Endothelial cell of umbilical vein (primary cell): Measurements from ENCODE around the gene MYLIP. TPM values are rescaled to one million over a fixed set of nuclear protein-coding genes. Genes with fewer than 3 reads are reported as not detected.

Experiments
- BruUV-seq: library from RNA; stranded (reverse); fragments of 400-500 nt; replicated peaks from 2 replicates; lab custom pipeline; 2021; lab: Mats Ljungman, UMichigan
- CTCF ChIA-PET: fragments of 300-600, 350-600 bp; sonication (Branson Sonifier 250); formaldehyde crosslinking; loops from one replicate; lab custom pipeline; 2021; ENCODE audit warnings: antibody characterized with exemption, inconsistent platforms; lab: Charles Lee
- POLR2A ChIA-PET: fragments of 300-600, 350-600 bp; sonication (Branson Sonifier 250); formaldehyde crosslinking; loops from one replicate; lab custom pipeline; 2021; ENCODE audit warnings: antibody characterized with exemption, inconsistent platforms; lab: Charles Lee
- DNase-seq: peaks from one replicate; pipeline ENCODE4 v3.0.0-alpha.2; 2011; ENCODE audit warnings: low read depth, low spot score
- FAIRE-seq: peaks from 2 replicates; lab custom pipeline; 2011; peaks lifted over from hg19 to GRCh38; lab: Jason Lieb, UNC
- H2AFZ ChIP-seq: 2 replicates; pipeline ENCODE4 v1.6.0; 2012; ENCODE audit warnings: low read depth, low read length, control low read depth, inconsistent platforms
- H3K27ac ChIP-seq: 2 replicates; pipeline ENCODE4 v1.5.1; 2011; ENCODE audit warnings: low read depth, mild to moderate bottlenecking, control low read depth, low read length, moderate library complexity; ENCODE audit not compliant: insufficient read depth
- H3K27me3 ChIP-seq, 2 experiments: 2 replicates each; pipeline versions ENCODE4 v1.6.0 to v1.6.1; 2011; ENCODE audit warnings: low read length in 2 of 2, mixed read lengths in 1 of 2; ENCODE audit not compliant: control insufficient read depth in 2 of 2, insufficient read depth in 2 of 2
- H3K36me3 ChIP-seq, 2 experiments: 2 replicates in 1 of 2; 3 replicates in 1 of 2; pipeline ENCODE4 v1.5.1; 2011; ENCODE audit warnings: low read length in 2 of 2, mild to moderate bottlenecking in 1 of 2, moderate library complexity in 1 of 2; ENCODE audit not compliant: control insufficient read depth in 2 of 2, insufficient read depth in 2 of 2; ENCODE audit errors: extremely low read depth in 1 of 2
- H3K4me1 ChIP-seq: 3 replicates; pipeline ENCODE4 v1.5.1; 2011; ENCODE audit warnings: mild to moderate bottlenecking, low read length; ENCODE audit not compliant: control insufficient read depth, insufficient read depth; ENCODE audit errors: extremely low read depth
- H3K4me2 ChIP-seq: 2 replicates; pipeline ENCODE4 v1.6.1; 2011; ENCODE audit warnings: low read length, control low read depth, mixed read lengths; ENCODE audit not compliant: insufficient read depth
- H3K4me3 ChIP-seq, 3 experiments: fragments of 200-600 bp in 1 of 3; sonication (generic), shearing (Covaris generic) in 1 of 3; replicated peaks in 1 of 3; 2 replicates each; pipeline ENCODE4 v1.5.1; 2011 to 2016; ENCODE audit warnings: control low read depth in 3 of 3, low read length in 3 of 3, mild to moderate bottlenecking in 2 of 3, inconsistent platforms in 1 of 3, low read depth in 1 of 3, moderate library complexity in 1 of 3; ENCODE audit not compliant: insufficient read depth in 1 of 3
- H3K79me2 ChIP-seq: 2 replicates; pipeline ENCODE4 v1.6.0; 2012; ENCODE audit warnings: low read length, inconsistent platforms; ENCODE audit not compliant: control insufficient read depth, insufficient read depth
- H3K9ac ChIP-seq: replicated peaks from 2 replicates; pipeline ENCODE3; 2011; ENCODE audit warnings: low read length, control low read depth; ENCODE audit not compliant: insufficient read depth; ENCODE audit errors: extremely low read depth
- H3K9me1 ChIP-seq: replicated peaks from 3 replicates; pipeline ENCODE4 v1.6.0; 2011; ENCODE audit warnings: mild to moderate bottlenecking, low read length; ENCODE audit not compliant: control insufficient read depth, insufficient read depth; ENCODE audit errors: extremely low read depth
- H3K9me3 ChIP-seq: replicated peaks from 2 replicates; pipeline ENCODE4 v1.5.1; 2012; ENCODE audit warnings: low read length, inconsistent platforms; ENCODE audit not compliant: control insufficient read depth, insufficient read depth
- H4K20me1 ChIP-seq: replicated peaks from 2 replicates; pipeline ENCODE3; 2011; ENCODE audit warnings: mild to moderate bottlenecking, low read length; ENCODE audit not compliant: control insufficient read depth, insufficient read depth; ENCODE audit errors: extremely low read depth
- EZH2 ChIP-seq: IDR thresholded peaks from 2 replicates; pipeline ENCODE4 v1.6.1; 2012; ENCODE audit warnings: borderline replicate concordance, low read depth, mild to moderate bottlenecking, moderate library complexity, low read length, inconsistent platforms; ENCODE audit not compliant: severe bottlenecking
- FOS ChIP-seq: IDR thresholded peaks from 2 replicates; pipeline ENCODE4 v1.6.1; 2011; ENCODE audit warnings: mild to moderate bottlenecking, low read length, moderate library complexity, borderline replicate concordance; ENCODE audit not compliant: insufficient read depth
- GATA2 ChIP-seq: IDR thresholded peaks from 2 replicates; pipeline ENCODE4 v1.7.0; 2011; ENCODE audit warnings: low read depth, mild to moderate bottlenecking, moderate library complexity, mixed read lengths, low read length; ENCODE audit not compliant: insufficient read length, insufficient read depth
- JUN ChIP-seq: IDR thresholded peaks from 2 replicates; pipeline ENCODE4 v1.6.1; 2011; ENCODE audit warnings: borderline replicate concordance, low read depth; ENCODE audit not compliant: insufficient read length, insufficient read depth
- MYC ChIP-seq: IDR thresholded peaks from one replicate; pipeline ENCODE4 v1.6.1; 2011; ENCODE audit warnings: mild to moderate bottlenecking, low read depth, low read length
- POLR2A ChIP-seq: IDR thresholded peaks from 2 replicates; pipeline ENCODE4 v1.6.1; 2012; ENCODE audit warnings: low read depth, mild to moderate bottlenecking, control low read depth, low read length
- POLR2AphosphoS5 ChIP-seq: IDR thresholded peaks from 2 replicates; pipeline ENCODE4 v1.6.1; 2012; ENCODE audit warnings: low read depth, mild to moderate bottlenecking, control low read depth, low read length, moderate library complexity; ENCODE audit not compliant: insufficient read depth
- dilution Hi-C: fragments of 300-500 bp; cut with MboI; formaldehyde crosslinking; loops from one replicate; pipeline ENCODE4 v1.15.0; 2019; ENCODE audit warnings: low sequenced_read_pairs; ENCODE audit not compliant: extremely low pct_ligation_motif_present
- intact Hi-C: fragments of 100-400 bp; cut with micrococcal nuclease; formaldehyde crosslinking; loops from one replicate; pipeline ENCODE4 v1.10.0; 2022
- polyA plus RNA-seq, 4 experiments: library from polyadenylated mRNA; depleted of rRNA in 3 of 4; stranded (reverse) in 3 of 4; unstranded in 1 of 4; fragments of >200 nt; gene quantifications; 2 replicates each; pipeline versions ENCODE4 v1.2.1 to v1.2.3, GENCODE V29; 2011 to 2012; ENCODE audit warnings: missing spikeins in 1 of 4
- total RNA-seq: library from RNA; stranded (reverse); gene quantifications from 2 replicates; pipeline ENCODE4 v1.2.3, GENCODE V29; 2021
- TF ChIP-seq, protein P1 (sequence below), 2 donors: IDR thresholded peaks; 1 replicate in 1 of 2; 2 replicates in 1 of 2; pipeline ENCODE4 v1.5.1; 2011; ENCODE audit warnings: low read length in 2 of 2, mild to moderate bottlenecking in 2 of 2, moderate library complexity in 2 of 2, control low read depth in 1 of 2, inconsistent platforms in 1 of 2, low read depth in 1 of 2; ENCODE audit not compliant: insufficient read depth in 1 of 2; ENCODE audit errors: extremely low read depth in 1 of 2
- TF ChIP-seq, protein P2 (sequence below): IDR thresholded peaks from 2 replicates; pipeline ENCODE4 v1.6.1; 2011; ENCODE audit not compliant: insufficient read depth, insufficient read length

Gene MYLIP
- total and polyA plus RNA-seq, 2 donors (not counting 3 experiments of a cell fraction or from before 2014, with no cell fraction given): 16.9 to 19.2 TPM

DNA sequence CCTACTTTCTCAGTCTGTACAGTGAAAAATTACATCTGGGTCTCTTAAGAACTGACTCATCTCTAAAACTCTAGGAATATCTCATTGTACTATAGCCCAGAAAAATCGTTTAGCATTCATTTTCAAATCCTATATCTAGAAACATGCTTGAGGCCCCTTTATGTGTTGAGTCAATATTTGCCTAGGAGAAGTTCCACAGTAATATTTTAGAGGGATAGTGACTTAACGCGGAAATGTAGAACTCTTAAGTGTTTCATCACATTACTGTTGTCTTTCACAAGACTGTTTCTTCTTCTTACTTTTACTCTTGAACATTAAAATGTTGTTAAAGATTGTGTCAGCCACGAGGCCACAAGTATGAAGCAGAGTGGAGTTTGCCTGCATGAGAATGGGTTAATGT lies 23.0 kb upstream of the MYLIP start:
- Histone ChIP-seq H4K20me1 (no peaks in the 10 kb centered on the region), H3K4me3 (no peak overlapping the region), H3K79me2 (no peaks in the 10 kb centered on the region), H3K9ac (no peak overlapping the region), H2AFZ (no peak overlapping the region), H3K9me1 (no peaks in the 10 kb centered on the region), H3K9me3 (no peaks in the 10 kb centered on the region), H3K4me2 (no peak overlapping the region), H3K27ac (no peak overlapping the region), H3K36me3 (no peaks in the 10 kb centered on the region), H3K4me1 (peaks cover 3% of the 10 kb centered on the region), H3K27me3 (no peaks in the 10 kb centered on the region)
- CTCF ChIA-PET: interaction anchor here (0.6 to 1.3 kb wide), 5 partner anchors 8 to 420 kb away, joined by 3 to 4 read pairs (median 3); no protein-coding TSS in a partner anchor
- no peak for FAIRE-seq
- TF ChIP-seq EZH2 (no peak), JUN (no peak), POLR2A (no peak), MYC (no peak), POLR2AphosphoS5 (no peak), FOS (no peak), GATA2 (no peak)
- TF ChIP-seq, protein P1, sequence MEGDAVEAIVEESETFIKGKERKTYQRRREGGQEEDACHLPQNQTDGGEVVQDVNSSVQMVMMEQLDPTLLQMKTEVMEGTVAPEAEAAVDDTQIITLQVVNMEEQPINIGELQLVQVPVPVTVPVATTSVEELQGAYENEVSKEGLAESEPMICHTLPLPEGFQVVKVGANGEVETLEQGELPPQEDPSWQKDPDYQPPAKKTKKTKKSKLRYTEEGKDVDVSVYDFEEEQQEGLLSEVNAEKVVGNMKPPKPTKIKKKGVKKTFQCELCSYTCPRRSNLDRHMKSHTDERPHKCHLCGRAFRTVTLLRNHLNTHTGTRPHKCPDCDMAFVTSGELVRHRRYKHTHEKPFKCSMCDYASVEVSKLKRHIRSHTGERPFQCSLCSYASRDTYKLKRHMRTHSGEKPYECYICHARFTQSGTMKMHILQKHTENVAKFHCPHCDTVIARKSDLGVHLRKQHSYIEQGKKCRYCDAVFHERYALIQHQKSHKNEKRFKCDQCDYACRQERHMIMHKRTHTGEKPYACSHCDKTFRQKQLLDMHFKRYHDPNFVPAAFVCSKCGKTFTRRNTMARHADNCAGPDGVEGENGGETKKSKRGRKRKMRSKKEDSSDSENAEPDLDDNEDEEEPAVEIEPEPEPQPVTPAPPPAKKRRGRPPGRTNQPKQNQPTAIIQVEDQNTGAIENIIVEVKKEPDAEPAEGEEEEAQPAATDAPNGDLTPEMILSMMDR (IDR thresholded peaks at IDR 0.05; ENCODE audit: extremely low read depth in 1 of 2, insufficient read depth in 1 of 2, low read depth in 1 of 2, low read length in 2 of 2): no peak
- TF ChIP-seq, protein P2, sequence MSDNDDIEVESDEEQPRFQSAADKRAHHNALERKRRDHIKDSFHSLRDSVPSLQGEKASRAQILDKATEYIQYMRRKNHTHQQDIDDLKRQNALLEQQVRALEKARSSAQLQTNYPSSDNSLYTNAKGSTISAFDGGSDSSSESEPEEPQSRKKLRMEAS: no peak
- no peak for DNase-seq
- intact Hi-C loops: no loop called here
- dilution Hi-C loops: no loop called here
- POLR2A ChIA-PET: no interaction called here
- no TSS peak for BruUV-seq
